Motor neuron (in vitro differentiated cells): ENCODE results near the gene GNAS-AS1. TPM values are rescaled to one million over a fixed set of nuclear protein-coding genes. Genes with fewer than 3 reads are reported as not detected.
A peak's percentile ranks its signal among the peaks of the same experiment; 100 is the strongest.
"Not testable (repeated sequence)": the region's sequence is repeated elsewhere in the genome, so short reads cannot be mapped to it uniquely, and the experiment has no call there.

Experiments used
- ATAC-seq, 8 experiments: fragments of 200-7000 bp; cut with Tn5 transposase; replicated peaks in 6 of 8; 2 replicates each; pipeline ENCODE4 v1.8.0; 2021; ENCODE audit warnings: mild to moderate bottlenecking in 8 of 8, moderate library complexity in 8 of 8
- H3K27ac ChIP-seq, 2 donors: fragments of 250-450 bp; sonication (Bioruptor Pico); 2 replicates each; pipeline ENCODE4 v1.9.0; 2021; ENCODE audit warnings: antibody characterized with exemption in 2 of 2, mild to moderate bottlenecking in 2 of 2, moderate library complexity in 1 of 2
- H3K4me1 ChIP-seq, 2 donors: fragments of 250-450 bp; sonication (Bioruptor Pico); replicated peaks in 1 of 2; 2 replicates each; pipeline ENCODE4 v1.6.1; 2021; ENCODE audit warnings: antibody characterized with exemption in 2 of 2, mild to moderate bottlenecking in 2 of 2, moderate library complexity in 1 of 2
- H3K4me3 ChIP-seq, 5 donors: fragments of 250-450 bp; sonication (Bioruptor Pico); 2 replicates each; pipeline ENCODE4 v1.9.0; 2021; ENCODE audit warnings: antibody characterized with exemption in 5 of 5, mild to moderate bottlenecking in 5 of 5, moderate library complexity in 4 of 5
- WGBS, 10 experiments: fragments of 450-650 bp; shearing (Covaris generic); methylation state at CpG; one replicate each; pipeline ENCODE4 v1.0.0; 2022; 5-methylcytosine and 5-hydroxymethylcytosine counted together
- in situ Hi-C, 9 experiments: fragments of 400-800 bp; cut with MboI; loops; one replicate each; pipeline ENCODE4 v1.15.0; 2021; ENCODE audit warnings: low sequenced_read_pairs in 9 of 9, low pct_unique_long_range_greater_than_20kb in 2 of 9; ENCODE audit not compliant: unreplicated experiment in 9 of 9
- total RNA-seq, 8 experiments: library from RNA; unstranded; fragments of 300-600 nt; gene quantifications; 2 replicates each; pipeline versions ENCODE4 v1.2.3 to v1.2.4, GENCODE V29; 2022

The GNAS-AS1 gene
- total RNA-seq, 8 experiments from 2014 or later: 0.50 to 5.0 (median 2.3) TPM

DNA sequence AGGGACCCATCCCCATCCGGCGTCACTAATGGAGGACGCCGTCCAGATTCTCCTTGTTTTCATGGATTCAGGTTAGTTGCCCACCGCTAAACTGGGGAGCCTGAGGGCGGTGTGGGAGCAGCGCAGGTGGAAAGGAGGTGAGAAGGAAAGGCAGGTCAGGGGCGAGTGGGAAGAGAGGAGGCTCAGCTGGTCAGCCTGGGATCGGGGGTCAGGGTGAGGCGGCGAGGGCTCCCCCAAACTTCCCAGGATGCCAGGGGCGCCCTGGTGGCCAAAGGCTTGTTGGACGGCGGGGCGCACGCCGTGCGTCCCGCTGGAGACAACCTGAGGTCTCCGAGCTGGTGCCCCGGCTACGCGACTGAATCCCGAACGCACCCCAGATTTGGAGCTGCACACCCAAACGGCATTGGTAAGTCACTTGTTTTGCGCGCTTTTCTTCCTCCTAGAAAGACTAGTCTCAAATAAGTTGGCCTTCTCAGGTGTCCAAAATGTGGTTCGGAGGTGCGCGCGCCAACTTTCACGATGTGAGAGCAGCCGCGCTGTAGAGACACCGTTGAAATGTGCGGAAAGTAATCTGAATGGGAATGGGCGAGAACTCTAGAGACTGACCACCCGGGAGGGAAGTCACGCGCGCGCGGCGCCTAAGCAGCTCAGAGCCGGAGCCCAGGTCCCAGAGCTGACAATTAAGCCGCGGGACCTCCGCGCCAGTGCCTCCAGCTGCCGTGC, 9.7 kb downstream of the GNAS-AS1 start:
- Histone ChIP-seq H3K27ac (no peak overlapping the region), H3K4me1 (peaks cover 0 to 10% of the 10 kb centered on the region in 2 donors), H3K4me3 (no peak overlapping the region)
- in situ Hi-C loops: loop anchor here in 5 of 9 experiments (25.0 kb wide), 3 partner anchors 154 to 604 kb away; partner anchors contain the start of genes ANKRD60 (in 3 of the 5) and NPEPL1 (in 1 of the 5)
- ATAC-seq: peak in 1 of 8 experiments; percentile 38
- 32 to 86% (median 58%) methylated on average over 1 to 26 of the region's 51 CpGs; no CpG with 5 or more reads in 1 of the 10 experiments for WGBS, 10 experiments

- in situ Hi-C loops: loop anchor here in 5 of 9 experiments (25.0 kb wide), 3 partner anchors 153 to 603 kb away; partner anchors contain the start of genes ANKRD60 (in 3 of the 5) and NPEPL1 (in 1 of the 5)
These were observed 10.5 kb downstream of the GNAS-AS1 start for GRCh38 chr20:58839991-58840747.

DNA sequence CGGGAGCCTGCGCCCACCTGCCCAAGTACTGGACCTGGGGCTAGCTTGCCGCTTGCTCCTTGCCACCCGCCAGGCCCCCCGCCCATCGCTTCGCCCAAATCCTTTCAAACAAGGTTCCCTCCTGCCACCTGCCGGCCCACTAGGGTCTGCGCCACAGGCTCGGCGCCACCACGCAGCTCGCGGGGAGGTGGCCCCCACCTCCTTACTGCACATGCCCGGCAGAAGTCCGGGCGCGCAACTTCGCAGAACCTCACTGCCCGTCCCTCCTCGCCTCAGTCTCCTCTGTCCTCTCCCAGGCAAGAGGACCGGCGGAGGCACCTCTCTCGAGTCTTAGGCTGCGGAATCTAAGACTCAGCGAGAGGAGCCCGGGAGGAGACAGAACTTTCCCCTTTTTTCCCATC, 11.2 kb downstream of the GNAS-AS1 start:
- ATAC-seq: peak in 7 of 8 experiments; percentile 65 to 88 (median 78)
- Histone ChIP-seq H3K4me1 (peaks cover 0 to 10% of the 10 kb centered on the region in 2 donors), H3K27ac (no peak overlapping the region), H3K4me3 (peak overlapping the region in 4 of 5 donors; percentile 6 to 24 (median 20))
- in situ Hi-C loops: loop anchor here in 5 of 9 experiments (25.0 kb wide), 3 partner anchors 152 to 602 kb away; partner anchors contain the start of genes ANKRD60 (in 3 of the 5) and NPEPL1 (in 1 of the 5)
- WGBS, 10 experiments: 18 to 80% (median 45%) methylated on average over 4 to 7 of the region's 27 CpGs; no CpG with 5 or more reads in 6 of the 10 experiments

More at GRCh38 chr20:58839991-58840747, 10.5 kb downstream of the GNAS-AS1 start:
- H3K27ac ChIP-seq: no peak overlapping the region
- WGBS, 10 experiments: 30 to 71% (median 65%) methylated on average over 1 to 18 of the region's 67 CpGs; no CpG with 5 or more reads in 3 of the 10 experiments
- H3K4me3 ChIP-seq: peak overlapping the region in 3 of 5 donors; percentile 16 to 24 (median 23)
- peak in 7 of 8 experiments; percentile 16 to 44 (median 25) for ATAC-seq
- peaks cover 0 to 10% of the 10 kb centered on the region in 2 donors for H3K4me1 ChIP-seq

DNA sequence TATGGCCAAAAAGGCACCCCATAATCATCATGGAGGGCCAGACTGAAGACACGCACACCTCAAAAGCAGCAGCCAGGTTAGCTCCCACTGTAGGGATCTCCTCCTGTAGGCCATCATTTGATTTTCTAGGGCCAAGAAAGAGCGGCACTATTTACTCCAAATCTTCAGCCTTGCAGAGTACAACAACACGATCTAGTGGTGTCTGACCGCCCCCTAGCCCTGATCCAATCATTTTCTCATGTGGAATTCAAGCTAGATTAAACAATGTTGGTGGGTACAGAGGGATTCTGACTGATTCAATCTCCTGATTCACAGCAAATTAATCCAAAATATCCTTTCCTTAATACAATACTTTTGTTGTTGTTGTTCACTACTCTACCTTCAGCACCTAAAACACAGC, 12.5 kb downstream of the GNAS-AS1 start:
- H3K27ac ChIP-seq: no peak overlapping the region
- H3K4me3 ChIP-seq: no peak overlapping the region
- ATAC-seq: no peak
- peaks cover 0 to 10% of the 10 kb centered on the region in 2 donors for H3K4me1 ChIP-seq
- 0 to 100% (median 60%) methylated on average over 1 to 3 of the region's 4 CpGs; no CpG with 5 or more reads in 3 of the 10 experiments for WGBS, 10 experiments
- in situ Hi-C loops: loop anchor here in 5 of 9 experiments (25.0 kb wide), 3 partner anchors 151 to 601 kb away; partner anchors contain the start of genes ANKRD60 (in 3 of the 5) and NPEPL1 (in 1 of the 5)

- WGBS, 10 experiments: 33 to 100% (median 100%) methylated on average over 1 of the region's 1 CpG; no CpG with 5 or more reads in 5 of the 10 experiments
- in situ Hi-C loops: loop anchor here in 5 of 9 experiments (25.0 kb wide), 3 partner anchors 150 to 600 kb away; partner anchors contain the start of genes ANKRD60 (in 3 of the 5) and NPEPL1 (in 1 of the 5)
- H3K4me3 ChIP-seq: no peak overlapping the region
- no peak for ATAC-seq
- H3K27ac ChIP-seq: no peak overlapping the region
- peaks cover 0 to 10% of the 10 kb centered on the region in 2 donors for H3K4me1 ChIP-seq
These were observed 13.0 kb downstream of the GNAS-AS1 start for GRCh38 chr20:58837717-58838116.

DNA sequence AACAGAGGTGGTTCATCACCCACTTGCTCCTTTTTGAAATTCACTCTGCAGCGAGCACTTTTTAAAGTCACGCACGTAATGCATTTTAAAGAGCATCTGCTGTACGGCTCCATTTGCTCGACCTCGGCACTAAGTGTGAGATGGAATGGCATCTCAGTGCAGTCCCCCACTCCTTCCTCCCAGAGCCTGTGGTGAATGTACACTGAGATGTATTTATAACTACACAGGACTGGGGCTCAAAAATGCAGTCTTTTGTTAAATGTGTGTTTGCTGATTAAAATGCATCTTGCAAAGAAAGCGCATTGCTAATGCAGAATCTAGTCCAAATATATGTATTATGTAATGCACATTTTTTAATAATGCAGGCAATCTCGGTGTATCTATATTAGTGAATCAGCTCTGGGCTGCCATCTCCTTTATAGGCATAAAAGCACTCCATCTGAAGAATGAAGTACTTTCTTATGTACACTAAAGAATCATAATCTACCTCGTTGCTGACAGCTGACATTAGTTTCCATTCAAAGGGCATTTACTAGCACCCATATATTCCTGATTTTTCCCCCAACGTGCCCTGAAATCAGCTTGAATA, 14.0 kb downstream of the GNAS-AS1 start:
- no peak overlapping the region for H3K27ac ChIP-seq
- H3K4me3 ChIP-seq: no peak overlapping the region
- ATAC-seq: peak in 4 of 8 experiments; percentile 11 to 74 (median 45)
- in situ Hi-C loops: loop anchor here in 5 of 9 experiments (25.0 kb wide), 3 partner anchors 149 to 599 kb away; partner anchors contain the start of genes ANKRD60 (in 3 of the 5) and NPEPL1 (in 1 of the 5)
- peaks cover 0 to 10% of the 10 kb centered on the region in 2 donors for H3K4me1 ChIP-seq
- 0 to 83% (median 60%) methylated on average over 1 to 10 of the region's 10 CpGs; no CpG with 5 or more reads in 1 of the 10 experiments for WGBS, 10 experiments

DNA sequence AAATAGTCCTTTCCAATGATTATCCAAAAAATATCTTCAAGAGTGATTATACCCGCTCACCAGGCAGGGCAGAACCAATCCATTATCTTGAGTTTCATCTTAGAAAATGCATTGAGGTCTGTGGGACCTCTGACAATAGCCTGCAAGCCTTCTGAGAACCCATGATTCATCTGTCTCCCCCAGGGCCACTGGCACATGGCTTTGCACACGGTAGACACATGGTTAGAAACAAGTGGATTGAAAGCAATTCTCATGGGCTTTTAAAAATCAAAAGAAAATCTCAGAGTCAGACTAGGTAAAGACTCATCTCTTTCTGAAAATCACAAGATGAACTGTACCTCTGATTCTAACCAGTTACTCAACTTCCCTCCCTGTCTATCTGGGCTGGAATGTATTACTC, 15.5 kb downstream of the GNAS-AS1 start:
- no peak for ATAC-seq

DNA sequence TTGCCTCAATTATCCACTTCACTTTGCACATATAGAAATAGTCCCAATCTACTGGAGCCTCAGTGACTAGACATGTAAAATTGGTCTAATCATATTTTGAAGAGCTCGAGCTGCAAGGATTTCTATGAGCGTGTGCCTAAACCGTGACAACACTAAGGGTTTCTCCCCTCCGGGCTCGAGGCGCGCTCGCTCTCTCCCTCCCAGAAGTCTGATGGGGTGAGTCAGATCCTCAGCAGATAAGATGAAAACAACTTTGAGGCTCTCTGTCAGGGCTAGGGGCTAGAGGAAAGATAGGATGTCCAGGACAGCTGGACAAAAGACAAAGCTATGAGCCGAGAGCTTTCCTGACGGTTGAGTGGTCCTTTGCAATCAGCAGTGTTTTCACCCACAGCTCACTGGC, 16.8 kb downstream of the GNAS-AS1 start:
- no peak for ATAC-seq
- 80 to 100% (median 99%) methylated on average over 1 to 10 of the region's 10 CpGs; no CpG with 5 or more reads in 5 of the 10 experiments for WGBS, 10 experiments
- peaks cover 0 to 7% of the 10 kb centered on the region in 2 donors for H3K4me1 ChIP-seq
- no peak overlapping the region for H3K27ac ChIP-seq
- in situ Hi-C loops: loop anchor here in 5 of 9 experiments (25.0 kb wide), 3 partner anchors 147 to 597 kb away; partner anchors contain the start of genes ANKRD60 (in 3 of the 5) and NPEPL1 (in 1 of the 5)
- no peak overlapping the region for H3K4me3 ChIP-seq

More for the DNA sequence above, 15.5 kb downstream of the GNAS-AS1 start:
- Histone ChIP-seq H3K4me3 (no peak overlapping the region), H3K4me1 (peaks cover 0 to 10% of the 10 kb centered on the region in 2 donors), H3K27ac (no peak overlapping the region)
- 0 to 100% (median 58%) methylated on average over 1 to 2 of the region's 2 CpGs; no CpG with 5 or more reads in 4 of the 10 experiments for WGBS, 10 experiments
- in situ Hi-C loops: loop anchor here in 5 of 9 experiments (25.0 kb wide), 3 partner anchors 148 to 598 kb away; partner anchors contain the start of genes ANKRD60 (in 3 of the 5) and NPEPL1 (in 1 of the 5)

DNA sequence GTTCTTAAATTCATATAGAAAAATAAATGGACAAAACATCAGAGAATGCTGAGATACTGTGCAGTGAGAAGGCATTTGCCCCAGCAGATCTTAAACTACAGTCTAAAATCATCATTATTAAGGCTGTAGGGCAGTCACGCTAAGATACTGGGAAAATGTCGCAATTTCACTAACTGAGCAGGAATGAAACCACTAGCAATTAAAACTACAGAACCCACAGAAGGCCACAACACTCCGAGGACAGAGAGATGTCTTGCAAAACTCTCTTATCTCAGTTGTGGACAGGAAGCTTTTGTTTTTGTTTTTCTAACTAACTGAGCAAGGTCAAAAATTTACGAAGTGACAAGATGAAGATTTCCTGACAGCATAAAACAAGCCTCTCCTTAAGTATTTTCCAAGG, 18.2 kb downstream of the GNAS-AS1 start:
- Histone ChIP-seq H3K27ac (no peak overlapping the region), H3K4me3 (no peak overlapping the region), H3K4me1 (peaks cover 0 to 7% of the 10 kb centered on the region in 2 donors)
- WGBS, 10 experiments: 67 to 100% (median 92%) methylated on average over 1 to 4 of the region's 4 CpGs; no CpG with 5 or more reads in 1 of the 10 experiments
- ATAC-seq: no peak
- in situ Hi-C loops: loop anchor here in 5 of 9 experiments (25.0 kb wide), 3 partner anchors 145 to 595 kb away; partner anchors contain the start of genes ANKRD60 (in 3 of the 5) and NPEPL1 (in 1 of the 5)

GRCh38 chr20:58829531-58829941, 21.2 kb downstream of the GNAS-AS1 start:
- Histone ChIP-seq H3K4me1 (no peaks in the 10 kb centered on the region), H3K27ac (no peak overlapping the region), H3K4me3 (no peak overlapping the region)
- 29 to 100% (median 87%) methylated on average over 3 to 5 of the region's 6 CpGs; no CpG with 5 or more reads in 3 of the 10 experiments for WGBS, 10 experiments
- ATAC-seq: peak in 5 of 8 experiments; percentile 27 to 85 (median 61)
- in situ Hi-C loops: loop anchor here in 5 of 9 experiments (25.0 kb wide), 3 partner anchors 142 to 592 kb away; partner anchors contain the start of genes ANKRD60 (in 3 of the 5) and NPEPL1 (in 1 of the 5)

- ATAC-seq, H3K4me3 ChIP-seq, H3K27ac ChIP-seq, H3K4me1 ChIP-seq: not testable (repeated sequence)
- WGBS, 10 experiments: no CpG with 5 or more reads among the region's 5 CpGs
- in situ Hi-C loops: loop anchor here in 5 of 9 experiments (25.0 kb wide), 3 partner anchors 142 to 592 kb away; partner anchors contain the start of genes ANKRD60 (in 3 of the 5) and NPEPL1 (in 1 of the 5)
These were observed 21.9 kb downstream of the GNAS-AS1 start for GRCh38 chr20:58828804-58829203.
